ENCODE data around the gene TNFRSF13B.

- TF ChIP-seq POLR2AphosphoS5 (IDR thresholded peaks at IDR 0.05) (no peak), POLR2A (IDR thresholded peaks at IDR 0.05) (no peak)
Observed at GRCh38 chr17:16933317-16934132, 38.4 kb downstream of the TNFRSF13B start.

Measured in stomach (tissue), 4 donors.